ENCODE results near the gene WBP4. TPM values are rescaled to one million over a fixed set of nuclear protein-coding genes. Genes with fewer than 3 reads are reported as not detected.

Gene WBP4
- total and polyA plus RNA-seq, 2 of the 13 experiments (the other 11 are each of a cell fraction or from before 2014, with no cell fraction given), result 6.7 to 11.7 TPM

DNA sequence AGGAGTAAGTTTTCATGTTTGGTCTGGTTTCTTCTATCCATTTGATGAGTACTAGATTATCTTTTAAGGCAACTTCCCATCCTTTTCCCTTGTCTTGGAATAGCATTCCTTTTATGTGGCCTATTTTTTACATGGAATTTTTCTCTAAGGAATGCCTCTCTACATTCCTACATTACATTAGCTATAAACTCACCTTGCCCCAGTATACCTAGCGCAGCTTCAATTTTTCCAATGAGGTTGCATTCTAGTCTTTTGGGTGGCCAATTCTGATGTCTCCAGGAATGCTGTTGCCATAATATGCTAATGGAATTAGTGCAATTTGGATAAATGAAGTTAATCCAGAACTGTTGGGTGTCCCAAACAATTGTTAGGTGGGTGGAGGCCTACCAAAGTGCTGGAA lies 37.5 kb downstream of the WBP4 start:
- H3K36me3 ChIP-seq (replicated peaks in 1 of 2; ENCODE audit: control insufficient read depth in 1 of 2, insufficient read depth in 2 of 2, low read length in 2 of 2), result no peaks in the 10 kb centered on the region
- no peaks in the 10 kb centered on the region for H3K4me1 ChIP-seq (ENCODE audit: insufficient read depth, low read length)
- H3K4me3 ChIP-seq (replicated peaks in 1 of 3; ENCODE audit: insufficient read depth in 1 of 3, low read depth in 2 of 3, low read length in 3 of 3), result no peak overlapping the region
- H2AFZ ChIP-seq (ENCODE audit: low read length), result no peak overlapping the region
- no peaks in the 10 kb centered on the region for H3K9me3 ChIP-seq (ENCODE audit: low read length)
- H3K9ac ChIP-seq (ENCODE audit: insufficient read depth, low read depth, low read length), result no peak overlapping the region
- ATAC-seq, result no peak
- H3K79me2 ChIP-seq (ENCODE audit: insufficient read depth, low read length), result no peaks in the 10 kb centered on the region
- CTCF ChIA-PET (ENCODE audit: low intra/inter-chr PET ratio, low total read pairs), result interaction anchor here (0.6 kb wide), 1 partner anchor 75 kb away, joined by 3 read pairs; no protein-coding TSS in a partner anchor
- POLR2A ChIA-PET, result no interaction called here
- H4K20me1 ChIP-seq (ENCODE audit: insufficient read depth, low read length), result no peaks in the 10 kb centered on the region
- no peak for FAIRE-seq
- BruUV-seq (replicated peaks), result no TSS peak
- H3K27ac ChIP-seq (ENCODE audit: extremely low read length, insufficient read depth, low read length), result no peak overlapping the region
- in situ Hi-C loops (cut with HindIII; ENCODE audit: extremely low pct_ligation_motif_present, low pct_unique_long_range_greater_than_20kb), result no loop called here
- H3K27me3 ChIP-seq (ENCODE audit: control insufficient read depth in 1 of 2, insufficient read depth in 2 of 2, low read length in 2 of 2), result no peaks in the 10 kb centered on the region
- H3K4me2 ChIP-seq (ENCODE audit: low read depth, low read length), result no peak overlapping the region
- intact Hi-C loops (cut with micrococcal nuclease; ENCODE audit: unreplicated experiment), result no loop called here
- TF ChIP-seq ZNF782 (CRISPR knock-in tag; IDR thresholded peaks at IDR 0.05; ENCODE audit: borderline replicate concordance) (no peak), ZNF879 (CRISPR knock-in tag; IDR thresholded peaks at IDR 0.05) (no peak)
- TF ChIP-seq, protein P1, sequence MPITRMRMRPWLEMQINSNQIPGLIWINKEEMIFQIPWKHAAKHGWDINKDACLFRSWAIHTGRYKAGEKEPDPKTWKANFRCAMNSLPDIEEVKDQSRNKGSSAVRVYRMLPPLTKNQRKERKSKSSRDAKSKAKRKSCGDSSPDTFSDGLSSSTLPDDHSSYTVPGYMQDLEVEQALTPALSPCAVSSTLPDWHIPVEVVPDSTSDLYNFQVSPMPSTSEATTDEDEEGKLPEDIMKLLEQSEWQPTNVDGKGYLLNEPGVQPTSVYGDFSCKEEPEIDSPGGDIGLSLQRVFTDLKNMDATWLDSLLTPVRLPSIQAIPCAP (CRISPR knock-in tag; IDR thresholded peaks at IDR 0.05; ENCODE audit: low read depth), result no peak
- DNase-seq (ENCODE audit: low spot score), result no peak
- WGBS (ENCODE audit: low lambda C conversion rate), result 100% methylated on average over 1 of the region's 1 CpG

DNA sequence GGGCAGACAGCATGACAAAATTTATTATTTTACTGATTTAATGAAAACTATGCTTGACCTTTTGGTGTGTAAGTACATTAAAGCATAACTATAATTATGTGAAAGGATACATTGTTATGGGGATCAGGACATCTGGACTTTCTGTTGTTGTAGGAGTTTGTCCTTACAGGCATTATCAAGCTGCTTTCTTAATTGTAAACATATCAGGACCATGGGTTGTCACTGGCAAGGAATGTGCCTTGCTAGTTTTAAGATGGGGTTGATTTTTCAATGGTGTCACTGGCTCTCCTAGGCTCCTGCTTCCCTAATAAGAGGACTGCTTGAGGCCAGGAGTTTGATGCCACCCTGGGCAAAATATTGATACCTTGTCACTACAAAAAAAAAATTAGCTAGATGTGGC lies 38.7 kb downstream of the WBP4 start:
- FAIRE-seq (no peak), DNase-seq (ENCODE audit: low spot score) (no peak), ATAC-seq (no peak)
- POLR2A ChIA-PET, result no interaction called here
- H2AFZ ChIP-seq (ENCODE audit: low read length), result no peak overlapping the region
- H3K27ac ChIP-seq (ENCODE audit: extremely low read length, insufficient read depth, low read length), result no peak overlapping the region
- in situ Hi-C loops (cut with HindIII; ENCODE audit: extremely low pct_ligation_motif_present, low pct_unique_long_range_greater_than_20kb), result no loop called here
- no peaks in the 10 kb centered on the region for H3K79me2 ChIP-seq (ENCODE audit: insufficient read depth, low read length)
- BruUV-seq (replicated peaks), result no TSS peak
- intact Hi-C loops (cut with micrococcal nuclease; ENCODE audit: unreplicated experiment), result no loop called here
- H3K4me2 ChIP-seq (ENCODE audit: low read depth, low read length), result no peak overlapping the region
- CTCF ChIA-PET (ENCODE audit: low intra/inter-chr PET ratio, low total read pairs), result no interaction called here
- H3K4me3 ChIP-seq (replicated peaks in 1 of 3; ENCODE audit: insufficient read depth in 1 of 3, low read depth in 2 of 3, low read length in 3 of 3), result no peak overlapping the region
- no peaks in the 10 kb centered on the region for H4K20me1 ChIP-seq (ENCODE audit: insufficient read depth, low read length)
- no peaks in the 10 kb centered on the region for H3K4me1 ChIP-seq (ENCODE audit: insufficient read depth, low read length)
- H3K9me3 ChIP-seq (ENCODE audit: low read length), result no peaks in the 10 kb centered on the region
- TF ChIP-seq, protein P2, sequence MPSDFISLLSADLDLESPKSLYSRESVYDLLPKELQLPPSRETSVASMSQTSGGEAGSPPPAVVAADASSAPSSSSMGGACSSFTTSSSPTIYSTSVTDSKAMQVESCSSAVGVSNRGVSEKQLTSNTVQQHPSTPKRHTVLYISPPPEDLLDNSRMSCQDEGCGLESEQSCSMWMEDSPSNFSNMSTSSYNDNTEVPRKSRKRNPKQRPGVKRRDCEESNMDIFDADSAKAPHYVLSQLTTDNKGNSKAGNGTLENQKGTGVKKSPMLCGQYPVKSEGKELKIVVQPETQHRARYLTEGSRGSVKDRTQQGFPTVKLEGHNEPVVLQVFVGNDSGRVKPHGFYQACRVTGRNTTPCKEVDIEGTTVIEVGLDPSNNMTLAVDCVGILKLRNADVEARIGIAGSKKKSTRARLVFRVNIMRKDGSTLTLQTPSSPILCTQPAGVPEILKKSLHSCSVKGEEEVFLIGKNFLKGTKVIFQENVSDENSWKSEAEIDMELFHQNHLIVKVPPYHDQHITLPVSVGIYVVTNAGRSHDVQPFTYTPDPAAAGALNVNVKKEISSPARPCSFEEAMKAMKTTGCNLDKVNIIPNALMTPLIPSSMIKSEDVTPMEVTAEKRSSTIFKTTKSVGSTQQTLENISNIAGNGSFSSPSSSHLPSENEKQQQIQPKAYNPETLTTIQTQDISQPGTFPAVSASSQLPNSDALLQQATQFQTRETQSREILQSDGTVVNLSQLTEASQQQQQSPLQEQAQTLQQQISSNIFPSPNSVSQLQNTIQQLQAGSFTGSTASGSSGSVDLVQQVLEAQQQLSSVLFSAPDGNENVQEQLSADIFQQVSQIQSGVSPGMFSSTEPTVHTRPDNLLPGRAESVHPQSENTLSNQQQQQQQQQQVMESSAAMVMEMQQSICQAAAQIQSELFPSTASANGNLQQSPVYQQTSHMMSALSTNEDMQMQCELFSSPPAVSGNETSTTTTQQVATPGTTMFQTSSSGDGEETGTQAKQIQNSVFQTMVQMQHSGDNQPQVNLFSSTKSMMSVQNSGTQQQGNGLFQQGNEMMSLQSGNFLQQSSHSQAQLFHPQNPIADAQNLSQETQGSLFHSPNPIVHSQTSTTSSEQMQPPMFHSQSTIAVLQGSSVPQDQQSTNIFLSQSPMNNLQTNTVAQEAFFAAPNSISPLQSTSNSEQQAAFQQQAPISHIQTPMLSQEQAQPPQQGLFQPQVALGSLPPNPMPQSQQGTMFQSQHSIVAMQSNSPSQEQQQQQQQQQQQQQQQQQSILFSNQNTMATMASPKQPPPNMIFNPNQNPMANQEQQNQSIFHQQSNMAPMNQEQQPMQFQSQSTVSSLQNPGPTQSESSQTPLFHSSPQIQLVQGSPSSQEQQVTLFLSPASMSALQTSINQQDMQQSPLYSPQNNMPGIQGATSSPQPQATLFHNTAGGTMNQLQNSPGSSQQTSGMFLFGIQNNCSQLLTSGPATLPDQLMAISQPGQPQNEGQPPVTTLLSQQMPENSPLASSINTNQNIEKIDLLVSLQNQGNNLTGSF (CRISPR knock-in tag; IDR thresholded peaks at IDR 0.05), result no peak
- TF ChIP-seq ZNF367 (CRISPR knock-in tag; IDR thresholded peaks at IDR 0.05; ENCODE audit: borderline replicate concordance) (no peak), ZNF335 (CRISPR knock-in tag; IDR thresholded peaks at IDR 0.05) (no peak), ZNF180 (CRISPR knock-in tag; IDR thresholded peaks at IDR 0.05; ENCODE audit: borderline replicate concordance, low read depth) (no peak), SOX13 (IDR thresholded peaks at IDR 0.05) (no peak), SOX13 (CRISPR knock-in tag; conservative IDR thresholded peaks at IDR 0.05 in 1 of 2, IDR thresholded peaks at IDR 0.05 in 1 of 2) (no peak)
- TF ChIP-seq, protein P3, sequence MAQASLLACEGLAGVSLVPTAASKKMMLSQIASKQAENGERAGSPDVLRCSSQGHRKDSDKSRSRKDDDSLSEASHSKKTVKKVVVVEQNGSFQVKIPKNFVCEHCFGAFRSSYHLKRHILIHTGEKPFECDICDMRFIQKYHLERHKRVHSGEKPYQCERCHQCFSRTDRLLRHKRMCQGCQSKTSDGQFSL (CRISPR knock-in tag; IDR thresholded peaks at IDR 0.05), result no peak
- TF ChIP-seq, protein P4, sequence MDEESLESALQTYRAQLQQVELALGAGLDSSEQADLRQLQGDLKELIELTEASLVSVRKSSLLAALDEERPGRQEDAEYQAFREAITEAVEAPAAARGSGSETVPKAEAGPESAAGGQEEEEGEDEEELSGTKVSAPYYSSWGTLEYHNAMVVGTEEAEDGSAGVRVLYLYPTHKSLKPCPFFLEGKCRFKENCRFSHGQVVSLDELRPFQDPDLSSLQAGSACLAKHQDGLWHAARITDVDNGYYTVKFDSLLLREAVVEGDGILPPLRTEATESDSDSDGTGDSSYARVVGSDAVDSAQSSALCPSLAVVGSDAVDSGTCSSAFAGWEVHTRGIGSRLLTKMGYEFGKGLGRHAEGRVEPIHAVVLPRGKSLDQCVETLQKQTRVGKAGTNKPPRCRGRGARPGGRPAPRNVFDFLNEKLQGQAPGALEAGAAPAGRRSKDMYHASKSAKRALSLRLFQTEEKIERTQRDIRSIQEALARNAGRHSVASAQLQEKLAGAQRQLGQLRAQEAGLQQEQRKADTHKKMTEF (CRISPR knock-in tag; IDR thresholded peaks at IDR 0.05), result no peak
- no peak overlapping the region for H3K9ac ChIP-seq (ENCODE audit: insufficient read depth, low read depth, low read length)
- no peaks in the 10 kb centered on the region for H3K27me3 ChIP-seq (ENCODE audit: control insufficient read depth in 1 of 2, insufficient read depth in 2 of 2, low read length in 2 of 2)
- H3K36me3 ChIP-seq (replicated peaks in 1 of 2; ENCODE audit: control insufficient read depth in 1 of 2, insufficient read depth in 2 of 2, low read length in 2 of 2), result no peaks in the 10 kb centered on the region

Measured in HepG2 (cell line).